ENCODE measurements around the gene DNAH8.

DNA sequence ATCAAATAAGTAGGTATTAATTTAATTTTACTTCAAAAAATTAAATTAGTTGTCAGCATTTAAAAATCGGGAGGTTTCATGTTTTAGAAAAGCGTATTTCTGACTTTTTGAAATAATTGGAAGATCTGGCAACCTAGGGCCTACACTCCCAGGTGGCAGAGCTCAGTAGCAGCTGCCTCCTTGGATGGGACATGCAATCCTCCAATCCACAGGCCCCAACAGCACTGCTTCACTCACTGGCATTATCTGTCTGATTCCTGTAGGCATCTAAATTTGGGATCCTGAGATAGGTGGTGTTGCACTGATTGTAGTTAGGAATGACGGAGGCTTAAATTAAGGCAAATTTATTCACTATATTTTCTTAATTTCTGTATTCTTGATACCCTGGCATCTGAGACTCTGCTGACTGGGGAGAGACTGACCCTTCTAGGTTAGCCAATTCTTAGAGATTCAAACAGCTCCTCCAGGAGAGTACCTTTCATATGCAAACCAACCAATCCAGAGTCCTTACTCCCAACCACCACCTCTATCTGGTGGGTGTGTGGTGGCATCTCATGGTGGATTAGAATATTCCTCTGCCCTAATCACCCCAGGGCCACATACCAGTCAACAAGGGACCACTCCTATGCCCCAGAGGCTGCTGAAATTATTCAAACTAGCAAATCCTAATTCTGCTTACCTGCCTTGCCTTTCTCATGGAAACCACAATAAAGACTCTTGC is 186.9 kb downstream of the DNAH8 start:
- TF ChIP-seq, protein P1, sequence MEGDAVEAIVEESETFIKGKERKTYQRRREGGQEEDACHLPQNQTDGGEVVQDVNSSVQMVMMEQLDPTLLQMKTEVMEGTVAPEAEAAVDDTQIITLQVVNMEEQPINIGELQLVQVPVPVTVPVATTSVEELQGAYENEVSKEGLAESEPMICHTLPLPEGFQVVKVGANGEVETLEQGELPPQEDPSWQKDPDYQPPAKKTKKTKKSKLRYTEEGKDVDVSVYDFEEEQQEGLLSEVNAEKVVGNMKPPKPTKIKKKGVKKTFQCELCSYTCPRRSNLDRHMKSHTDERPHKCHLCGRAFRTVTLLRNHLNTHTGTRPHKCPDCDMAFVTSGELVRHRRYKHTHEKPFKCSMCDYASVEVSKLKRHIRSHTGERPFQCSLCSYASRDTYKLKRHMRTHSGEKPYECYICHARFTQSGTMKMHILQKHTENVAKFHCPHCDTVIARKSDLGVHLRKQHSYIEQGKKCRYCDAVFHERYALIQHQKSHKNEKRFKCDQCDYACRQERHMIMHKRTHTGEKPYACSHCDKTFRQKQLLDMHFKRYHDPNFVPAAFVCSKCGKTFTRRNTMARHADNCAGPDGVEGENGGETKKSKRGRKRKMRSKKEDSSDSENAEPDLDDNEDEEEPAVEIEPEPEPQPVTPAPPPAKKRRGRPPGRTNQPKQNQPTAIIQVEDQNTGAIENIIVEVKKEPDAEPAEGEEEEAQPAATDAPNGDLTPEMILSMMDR (IDR thresholded peaks at IDR 0.05), result no peak
- TF ChIP-seq CHD2 (IDR thresholded peaks at IDR 0.05; ENCODE audit: low read length, partially characterized antibody) (no peak), SIN3A (IDR thresholded peaks at IDR 0.05; ENCODE audit: borderline replicate concordance, low read depth, low read length) (no peak), GATA2 (CRISPR knock-in tag; IDR thresholded peaks at IDR 0.05) (no peak), NFIC (IDR thresholded peaks at IDR 0.05; ENCODE audit: borderline replicate concordance) (no peak), FOXM1 (IDR thresholded peaks at IDR 0.05; ENCODE audit: low read depth) (no peak)
